Activated CD4-positive, alpha-beta T cell treated with anti-CD3 and anti-CD28 coated beads for 24 hours (primary cell): Measurements from ENCODE around the gene FLVCR2.
"Not testable (repeated sequence)": the region's sequence is repeated elsewhere in the genome, so short reads cannot be mapped to it uniquely, and the experiment has no call there.

Experiments used
- DNase-seq, 2 donors: peaks; one replicate each; pipeline ENCODE4 v3.0.0-alpha.2; 2020; ENCODE audit warnings: low read depth in 2 of 2

Gene FLVCR2

GRCh38 chr14:75661499-75661814 is 83.0 kb downstream of the FLVCR2 start:
- DNase-seq = no peak

GRCh38 chr14:75662966-75663365 is 84.5 kb downstream of the FLVCR2 start:
- no peak for DNase-seq

- no peak for DNase-seq
Observed at GRCh38 chr14:75667099-75667765, 88.8 kb downstream of the FLVCR2 start.

- DNase-seq = no peak
Observed at GRCh38 chr14:75672605-75673192, 94.3 kb downstream of the FLVCR2 start.

GRCh38 chr14:75673345-75674035 is 95.1 kb downstream of the FLVCR2 start:
- DNase-seq = no peak

- no peak for DNase-seq
Observed at GRCh38 chr14:75675265-75675960, 97.0 kb downstream of the FLVCR2 start.

- DNase-seq = no peak
Observed at GRCh38 chr14:75685910-75686309, 107.5 kb downstream of the FLVCR2 start.

- DNase-seq = no peak
Observed at GRCh38 chr14:75689012-75689411, 110.6 kb downstream of the FLVCR2 start.

GRCh38 chr14:75690010-75690409 is 111.6 kb downstream of the FLVCR2 start:
- DNase-seq = no peak

GRCh38 chr14:75695025-75695424 is 116.6 kb downstream of the FLVCR2 start:
- DNase-seq = not testable (repeated sequence)

- no peak for DNase-seq
Observed at GRCh38 chr14:75697386-75697785, 119.0 kb downstream of the FLVCR2 start.
